ENCODE data around the gene CCL7. TPM values are rescaled to one million over a fixed set of nuclear protein-coding genes. Genes with fewer than 3 reads are reported as not detected.

The CCL7 gene
- total and polyA plus RNA-seq, 9 of the 15 experiments (the other 6 are each of a cell fraction or from before 2014, with no cell fraction given), result not detected

DNA sequence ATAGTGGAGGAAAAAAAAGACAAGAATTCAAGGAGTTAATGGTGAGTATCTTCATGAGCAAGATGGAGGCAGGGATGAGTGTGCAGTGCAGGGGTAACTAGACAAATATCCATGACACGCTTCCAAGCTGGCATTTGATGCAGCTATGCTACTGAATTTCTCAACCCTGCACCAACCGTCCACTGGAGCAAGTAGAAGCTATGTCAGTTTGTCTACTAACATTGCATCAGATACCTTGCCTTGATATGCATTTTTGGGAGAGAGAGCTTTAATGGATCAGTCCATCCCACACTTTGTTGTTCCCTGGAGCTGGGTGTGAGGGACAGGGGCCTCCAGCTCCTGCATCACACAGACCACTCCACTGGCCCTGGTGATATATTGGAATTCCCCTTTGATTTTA lies 32.0 kb downstream of the CCL7 start:
- DNase-seq (ENCODE audit: extremely low read depth in 1 of 4, low spot score in 3 of 4), result no peak
- in situ Hi-C loops (cut with MboI) (loop anchor here (10.0 kb wide), 1 partner anchor 97 kb away; no protein-coding TSS in a partner anchor), intact Hi-C loops (cut with micrococcal nuclease) (no loop called here)
- H4K20me1 ChIP-seq (replicated peaks; ENCODE audit: control insufficient read depth, insufficient read depth, low read length), result no peaks in the 10 kb centered on the region
- no peak overlapping the region for H3K27ac ChIP-seq (ENCODE audit: extremely low read depth, low read depth, low read length)
- H3K9me1 ChIP-seq (ENCODE audit: control insufficient read depth, insufficient read depth, low read length), result no peaks in the 10 kb centered on the region
- no peaks in the 10 kb centered on the region for H3K9me3 ChIP-seq (replicated peaks; ENCODE audit: control insufficient read depth, insufficient read depth, low read depth, low read length)
- no peak overlapping the region for H3K4me2 ChIP-seq (ENCODE audit: insufficient read depth, low read length)
- FAIRE-seq, result no peak
- no peak overlapping the region for H3K9ac ChIP-seq (ENCODE audit: insufficient read depth in 1 of 2, low read depth in 2 of 2, low read length in 2 of 2)
- no peak overlapping the region for H2AFZ ChIP-seq (ENCODE audit: low read depth, low read length)
- no peaks in the 10 kb centered on the region for H3K79me2 ChIP-seq (ENCODE audit: control insufficient read depth, insufficient read depth, low read length)
- H3K4me3 ChIP-seq, result no peak overlapping the region
- H3K4me1 ChIP-seq (replicated peaks in 1 of 2; ENCODE audit: control insufficient read depth in 2 of 2, insufficient read depth in 2 of 2, low read length in 2 of 2), result no peaks in the 10 kb centered on the region
- TF ChIP-seq CEBPG (CRISPR knock-in tag; IDR thresholded peaks at IDR 0.05), result no peak
- TF ChIP-seq CEBPG (tag; conservative IDR thresholded peaks at IDR 0.05 in 1 of 2, IDR thresholded peaks at IDR 0.05 in 1 of 2), result peak in 1 of 2 experiments; percentile 32; a peak in 1 of 4 replicates
- no peak for TF ChIP-seq ZNF121 (CRISPR knock-in tag; conservative IDR thresholded peaks at IDR 0.05)
- TF ChIP-seq, protein P1, sequence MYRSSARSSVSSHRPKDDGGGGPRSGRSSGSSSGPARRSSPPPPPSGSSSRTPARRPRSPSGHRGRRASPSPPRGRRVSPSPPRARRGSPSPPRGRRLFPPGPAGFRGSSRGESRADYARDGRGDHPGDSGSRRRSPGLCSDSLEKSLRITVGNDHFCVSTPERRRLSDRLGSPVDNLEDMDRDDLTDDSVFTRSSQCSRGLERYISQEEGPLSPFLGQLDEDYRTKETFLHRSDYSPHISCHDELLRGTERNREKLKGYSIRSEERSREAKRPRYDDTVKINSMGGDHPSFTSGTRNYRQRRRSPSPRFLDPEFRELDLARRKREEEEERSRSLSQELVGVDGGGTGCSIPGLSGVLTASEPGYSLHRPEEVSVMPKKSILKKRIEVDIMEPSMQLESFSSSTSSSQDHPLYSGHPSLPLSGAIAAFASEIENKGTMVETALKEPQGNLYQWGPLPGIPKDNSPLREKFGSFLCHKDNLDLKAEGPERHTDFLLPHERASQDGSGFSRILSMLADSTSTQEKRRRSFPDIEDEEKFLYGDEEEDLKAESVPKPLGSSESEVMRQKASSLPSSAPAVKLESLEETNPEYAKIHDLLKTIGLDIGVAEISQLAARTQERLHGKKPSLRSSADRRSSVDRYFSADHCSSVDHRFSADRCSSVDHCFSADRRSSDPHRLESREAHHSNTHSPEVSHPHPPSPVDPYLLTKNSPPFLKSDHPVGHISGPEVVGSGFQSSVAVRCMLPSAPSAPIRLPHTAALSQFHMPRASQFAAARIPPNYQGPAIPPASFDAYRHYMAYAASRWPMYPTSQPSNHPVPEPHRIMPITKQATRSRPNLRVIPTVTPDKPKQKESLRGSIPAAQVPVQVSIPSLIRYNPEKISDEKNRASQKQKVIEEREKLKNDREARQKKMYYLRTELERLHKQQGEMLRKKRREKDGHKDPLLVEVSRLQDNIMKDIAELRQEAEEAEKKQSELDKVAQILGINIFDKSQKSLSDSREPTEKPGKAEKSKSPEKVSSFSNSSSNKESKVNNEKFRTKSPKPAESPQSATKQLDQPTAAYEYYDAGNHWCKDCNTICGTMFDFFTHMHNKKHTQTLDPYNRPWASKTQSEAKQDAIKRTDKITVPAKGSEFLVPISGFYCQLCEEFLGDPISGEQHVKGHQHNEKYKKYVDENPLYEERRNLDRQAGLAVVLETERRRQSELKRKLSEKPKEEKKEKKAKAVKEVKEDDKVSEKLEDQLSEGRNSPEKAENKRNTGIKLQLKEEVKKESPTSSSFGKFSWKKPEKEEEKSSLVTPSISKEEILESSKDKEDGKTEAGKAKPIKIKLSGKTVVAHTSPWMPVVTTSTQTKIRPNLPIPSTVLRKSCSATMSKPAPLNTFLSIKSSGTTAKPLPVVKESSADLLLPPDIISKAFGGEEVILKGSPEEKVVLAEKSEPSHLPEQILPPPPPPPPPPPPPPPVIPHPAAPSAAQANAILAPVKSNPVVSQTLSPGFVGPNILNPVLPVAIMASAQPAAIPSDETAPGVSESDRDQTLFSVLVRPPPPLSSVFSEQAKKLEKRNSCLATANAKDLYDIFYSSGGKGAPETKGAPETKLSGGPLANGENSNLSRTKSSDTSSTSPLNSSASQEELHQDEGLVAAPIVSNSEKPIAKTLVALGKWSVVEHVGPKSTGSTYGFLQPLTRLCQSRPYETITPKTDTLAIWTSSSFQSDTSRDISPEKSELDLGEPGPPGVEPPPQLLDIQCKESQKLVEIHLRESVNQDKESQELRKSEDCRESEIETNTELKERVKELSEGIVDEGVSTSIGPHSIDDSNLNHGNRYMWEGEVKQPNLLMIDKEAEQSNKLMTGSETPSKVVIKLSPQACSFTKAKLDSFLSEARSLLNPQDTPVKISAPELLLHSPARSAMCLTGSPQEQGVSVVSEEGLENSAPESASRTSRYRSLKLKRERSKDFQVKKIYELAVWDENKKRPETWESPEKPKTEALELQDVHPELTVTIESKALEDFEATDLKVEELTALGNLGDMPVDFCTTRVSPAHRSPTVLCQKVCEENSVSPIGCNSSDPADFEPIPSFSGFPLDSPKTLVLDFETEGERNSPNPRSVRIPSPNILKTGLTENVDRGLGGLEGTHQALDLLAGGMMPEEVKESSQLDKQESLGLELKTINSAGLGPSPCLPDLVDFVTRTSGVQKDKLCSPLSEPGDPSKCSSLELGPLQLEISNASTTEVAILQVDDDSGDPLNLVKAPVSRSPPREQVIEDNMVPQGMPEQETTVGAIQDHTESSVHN (IDR thresholded peaks at IDR 0.05; ENCODE audit: borderline replicate concordance in 1 of 2, low read depth in 1 of 2), result no peak
- TF ChIP-seq, protein P2, sequence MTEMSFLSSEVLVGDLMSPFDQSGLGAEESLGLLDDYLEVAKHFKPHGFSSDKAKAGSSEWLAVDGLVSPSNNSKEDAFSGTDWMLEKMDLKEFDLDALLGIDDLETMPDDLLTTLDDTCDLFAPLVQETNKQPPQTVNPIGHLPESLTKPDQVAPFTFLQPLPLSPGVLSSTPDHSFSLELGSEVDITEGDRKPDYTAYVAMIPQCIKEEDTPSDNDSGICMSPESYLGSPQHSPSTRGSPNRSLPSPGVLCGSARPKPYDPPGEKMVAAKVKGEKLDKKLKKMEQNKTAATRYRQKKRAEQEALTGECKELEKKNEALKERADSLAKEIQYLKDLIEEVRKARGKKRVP (CRISPR knock-in tag; IDR thresholded peaks at IDR 0.05), result peak; percentile 54; the same call in 1 of the 2 replicates
- TF ChIP-seq TCF7 (IDR thresholded peaks at IDR 0.05; ENCODE audit: borderline replicate concordance), result no peak
- TF ChIP-seq DDX20 (tag; IDR thresholded peaks at IDR 0.05; ENCODE audit: low read depth), result no peak
- TF ChIP-seq TCF7L2 (IDR thresholded peaks at IDR 0.05; ENCODE audit: low read depth, low read length), result no peak
- TF ChIP-seq NFIX (CRISPR knock-in tag; IDR thresholded peaks at IDR 0.05; ENCODE audit: low read depth), result no peak
- no peak for TF ChIP-seq FOSL1 (tag; conservative IDR thresholded peaks at IDR 0.05)
- no peaks in the 10 kb centered on the region for H3K36me3 ChIP-seq (ENCODE audit: control insufficient read depth, insufficient read depth, low read length)
- ChIA-PET POLR2A (interaction anchor here (0.6 kb wide), 2 partner anchors 15 to 372 kb away, joined by 3 read pairs; no protein-coding TSS in a partner anchor), CTCF (ENCODE audit: low intra/inter-chr PET ratio) (interaction anchor here (0.7 kb wide), 1 partner anchor 102 kb away, joined by 4 read pairs; no protein-coding TSS in a partner anchor)
- no peak for ATAC-seq
- peaks cover 0 to 4% of the 10 kb centered on the region in 2 experiments; a peak in 2 of 5 replicates for H3K27me3 ChIP-seq (ENCODE audit: control insufficient read depth in 2 of 2, insufficient read depth in 2 of 2, low read length in 2 of 2)
- 0% methylated on average over 2 of the region's 2 CpGs for WGBS (ENCODE audit: insufficient coverage, low coverage, missing lambda C conversion rate)
- BruUV-seq (replicated peaks), result no TSS peak
